HepG2 (cell line): Measurements from ENCODE around the gene ZMIZ1. TPM values are rescaled to one million over a fixed set of nuclear protein-coding genes. Genes with fewer than 3 reads are reported as not detected.

Experiments used
- ATAC-seq: fragments of 200-7000 bp; cut with Tn5 transposase; 3 replicates; pipeline ENCODE4 v1.9.1; 2020; ENCODE audit warnings: mild to moderate bottlenecking, moderate library complexity
- BruUV-seq: library from RNA; stranded (reverse); fragments of 400-500 nt; replicated peaks from 2 replicates; lab custom pipeline; 2021; lab: Mats Ljungman, UMichigan
- CTCF ChIA-PET: fragments of 300-600 bp; formaldehyde crosslinking; extraction: SDS; loops from one replicate; lab custom pipeline; 2021; ENCODE audit warnings: low total read pairs, inconsistent platforms, low intra/inter-chr PET ratio; lab: Yijun Ruan, JAX
- POLR2A ChIA-PET: fragments of 350-600 bp; sonication (Branson Sonifier 250); formaldehyde crosslinking; loops from one replicate; lab custom pipeline; 2020; ENCODE audit warnings: antibody characterized with exemption, inconsistent platforms; lab: Yijun Ruan, JAX
- DNase-seq: peaks from one replicate; pipeline ENCODE4 v3.0.0-alpha.2; 2015; ENCODE audit warnings: low spot score
- FAIRE-seq: peaks from 3 replicates; lab custom pipeline; 2011; peaks lifted over from hg19 to GRCh38; lab: Jason Lieb, UNC
- H2AFZ ChIP-seq: one replicate; pipeline ENCODE4 v1.6.1; 2011; ENCODE audit warnings: low read length, inconsistent platforms
- H3K27ac ChIP-seq: fragments of 300-600 bp; 3 replicates; pipeline ENCODE4 v1.8.0; 2011; ENCODE audit warnings: mixed run types, mild to moderate bottlenecking, mixed read lengths, low read length, inconsistent platforms; ENCODE audit not compliant: insufficient read depth; ENCODE audit errors: extremely low read length
- H3K27me3 ChIP-seq, 2 experiments: fragments of 200-600 bp in 1 of 2; 2 replicates in 1 of 2; 3 replicates in 1 of 2; pipeline versions ENCODE4 v1.6.0 to v1.8.0; 2011; ENCODE audit warnings: low read length in 2 of 2, mild to moderate bottlenecking in 2 of 2, moderate library complexity in 2 of 2, inconsistent platforms in 1 of 2; ENCODE audit not compliant: insufficient read depth in 2 of 2, control insufficient read depth in 1 of 2
- H3K36me3 ChIP-seq, 2 experiments: fragments of 200-600 bp in 1 of 2; replicated peaks in 1 of 2; 2 replicates in 1 of 2; 3 replicates in 1 of 2; pipeline versions ENCODE4 v1.5.1 to v1.8.0; 2011; ENCODE audit warnings: low read length in 2 of 2, inconsistent platforms in 1 of 2; ENCODE audit not compliant: insufficient read depth in 2 of 2, control insufficient read depth in 1 of 2
- H3K4me1 ChIP-seq: 2 replicates; pipeline ENCODE4 v1.5.1; 2012; ENCODE audit warnings: low read length, inconsistent platforms; ENCODE audit not compliant: insufficient read depth
- H3K4me2 ChIP-seq: 2 replicates; pipeline ENCODE4 v1.6.0; 2011; ENCODE audit warnings: low read depth, low read length, inconsistent platforms
- H3K4me3 ChIP-seq, 3 experiments: fragments of 200-600 bp in 1 of 3; sonication (generic), shearing (Covaris generic) in 1 of 3; replicated peaks in 1 of 3; 2 replicates each; pipeline ENCODE4 v1.5.1; 2011 to 2016; ENCODE audit warnings: low read length in 3 of 3, inconsistent platforms in 2 of 3, low read depth in 2 of 3, mild to moderate bottlenecking in 2 of 3, control low read depth in 1 of 3, mixed read lengths in 1 of 3; ENCODE audit not compliant: insufficient read depth in 1 of 3
- H3K79me2 ChIP-seq: one replicate; pipeline ENCODE4 v1.6.1; 2011; ENCODE audit warnings: low read length, inconsistent platforms; ENCODE audit not compliant: insufficient read depth
- H3K9ac ChIP-seq: 2 replicates; pipeline ENCODE4 v1.6.0; 2011; ENCODE audit warnings: mild to moderate bottlenecking, low read depth, low read length, inconsistent platforms; ENCODE audit not compliant: insufficient read depth
- H3K9me3 ChIP-seq: 2 replicates; pipeline ENCODE4 v1.5.1; 2012; ENCODE audit warnings: mild to moderate bottlenecking, low read length
- H4K20me1 ChIP-seq: 2 replicates; pipeline ENCODE4 v1.6.0; 2011; ENCODE audit warnings: inconsistent platforms, mild to moderate bottlenecking, low read length, moderate library complexity; ENCODE audit not compliant: insufficient read depth
- FIP1L1 ChIP-seq: fragments of 200-400 bp; formaldehyde crosslinking; IDR thresholded peaks from 2 replicates; pipeline ENCODE4 v1.6.1; 2018; ENCODE audit warnings: low read depth, mild to moderate bottlenecking, low read length, moderate library complexity, borderline replicate concordance; ENCODE audit not compliant: insufficient read depth
- MIXL1 ChIP-seq: IDR thresholded peaks from 2 replicates; pipeline ENCODE4 v1.6.1; 2016
- MTA3 ChIP-seq: sonication (generic); formaldehyde crosslinking; IDR thresholded peaks from 2 replicates; pipeline ENCODE4 v1.4.0; 2020; ENCODE audit warnings: missing genetic modification reagents
- MYC ChIP-seq: sonication (generic); formaldehyde crosslinking; IDR thresholded peaks from 2 replicates; pipeline ENCODE4 v1.9.0; 2021; ENCODE audit warnings: missing genetic modification reagents, borderline replicate concordance
- NR2C2 ChIP-seq: sonication (generic); formaldehyde crosslinking; IDR thresholded peaks from 2 replicates; pipeline ENCODE4 v1.4.0; 2020; ENCODE audit warnings: missing genetic modification reagents, mild to moderate bottlenecking, moderate library complexity, borderline replicate concordance
- NR2F2 ChIP-seq: IDR thresholded peaks from 2 replicates; pipeline ENCODE4 v1.6.1; 2012; ENCODE audit warnings: low read depth, inconsistent platforms, borderline replicate concordance
- RARA ChIP-seq: IDR thresholded peaks from 2 replicates; pipeline ENCODE4 v1.6.1; 2016; ENCODE audit warnings: missing genetic modification reagents, missing compliant biosample characterization
- SALL2 ChIP-seq: sonication (generic); formaldehyde crosslinking; IDR thresholded peaks from 2 replicates; pipeline ENCODE4 v1.8.1; 2023; ENCODE audit warnings: mild to moderate bottlenecking, missing genetic modification reagents, inconsistent platforms
- SMAD1 ChIP-seq: sonication (generic); formaldehyde crosslinking; IDR thresholded peaks from 2 replicates; pipeline ENCODE4 v1.4.0; 2020; ENCODE audit warnings: missing genetic modification reagents, low read depth, mild to moderate bottlenecking, borderline replicate concordance
- TARDBP ChIP-seq: sonication (generic); formaldehyde crosslinking; IDR thresholded peaks from 2 replicates; pipeline ENCODE4 v1.8.0; 2022; ENCODE audit warnings: mild to moderate bottlenecking, missing genetic modification reagents
- TBL1XR1 ChIP-seq: fragments of 150-350 bp; IDR thresholded peaks from 2 replicates; pipeline ENCODE4 v1.6.1; 2014; ENCODE audit warnings: borderline replicate concordance, low read length; ENCODE audit not compliant: partially characterized antibody
- ZFP1 ChIP-seq: IDR thresholded peaks from 2 replicates; pipeline ENCODE4 v1.6.1; 2016
- ZFP90 ChIP-seq: sonication (generic); formaldehyde crosslinking; IDR thresholded peaks from 2 replicates; pipeline ENCODE4 v1.8.0; 2022; ENCODE audit warnings: missing genetic modification reagents, mild to moderate bottlenecking, inconsistent platforms, borderline replicate concordance
- ZNF224 ChIP-seq: sonication (generic); formaldehyde crosslinking; IDR thresholded peaks from 2 replicates; pipeline ENCODE4 v1.5.0; 2020; ENCODE audit warnings: mild to moderate bottlenecking, missing genetic modification reagents
- ZNF274 ChIP-seq: sonication (generic); formaldehyde crosslinking; IDR thresholded peaks from 2 replicates; pipeline ENCODE4 v1.5.1; 2020; ENCODE audit warnings: mild to moderate bottlenecking, missing genetic modification reagents
- ZNF292 ChIP-seq: sonication (generic); formaldehyde crosslinking; IDR thresholded peaks from 2 replicates; pipeline ENCODE4 v1.8.1; 2022; ENCODE audit warnings: mild to moderate bottlenecking, low read depth, missing genetic modification reagents, borderline replicate concordance
- ZNF616 ChIP-seq: sonication (generic); formaldehyde crosslinking; IDR thresholded peaks from 2 replicates; pipeline ENCODE4 v1.5.0; 2020; ENCODE audit warnings: low read depth, mild to moderate bottlenecking, missing genetic modification reagents
- ZNF724P ChIP-seq: sonication (generic); formaldehyde crosslinking; IDR thresholded peaks from 2 replicates; pipeline ENCODE4 v1.8.0; 2022; ENCODE audit warnings: missing genetic modification reagents, borderline replicate concordance
- ZNF777 ChIP-seq: sonication (generic); formaldehyde crosslinking; IDR thresholded peaks from 2 replicates; pipeline ENCODE4 v1.4.0; 2020; ENCODE audit warnings: missing genetic modification reagents
- ZNF788 ChIP-seq: sonication (generic); formaldehyde crosslinking; IDR thresholded peaks from 2 replicates; pipeline ENCODE4 v1.5.0; 2020; ENCODE audit warnings: mild to moderate bottlenecking, missing genetic modification reagents, borderline replicate concordance
- WGBS: methylation state at CpG from one replicate; pipeline ENCODE4 v1.1.6; 2017; ENCODE audit warnings: low lambda C conversion rate; 5-methylcytosine and 5-hydroxymethylcytosine counted together
- in situ Hi-C: cut with HindIII; loops from 2 replicates; pipeline ENCODE4 v1.10.0; 2017; ENCODE audit warnings: low pct_unique_long_range_greater_than_20kb; ENCODE audit not compliant: extremely low pct_ligation_motif_present
- intact Hi-C: fragments of 100-400 bp; cut with micrococcal nuclease; formaldehyde crosslinking; loops from one replicate; pipeline ENCODE4 v1.10.0; 2022; ENCODE audit not compliant: unreplicated experiment
- polyA plus RNA-seq, 8 experiments: library from polyadenylated mRNA; depleted of rRNA in 3 of 8; stranded (reverse) in 7 of 8; unstranded in 1 of 8; fragments of >200 nt; fragmentation: Illumina TruSeq in 4 of 8; extraction: Trizol in 4 of 8; gene quantifications; 2 replicates each; pipeline versions ENCODE4 v1.2.1 to v1.2.3, GENCODE V29; 2011 to 2016; ENCODE audit warnings: low read depth in 4 of 8, missing spikeins in 1 of 8, mixed read lengths in 1 of 8; ENCODE audit not compliant: insufficient read depth in 1 of 8
- total RNA-seq, 5 experiments: library from RNA; depleted of rRNA; stranded (reverse); fragments of >200 nt; fragmentation: Illumina TruSeq; extraction: Trizol; gene quantifications; 2 replicates each; pipeline ENCODE4 v1.2.3, GENCODE V29; 2016; ENCODE audit warnings: low read depth in 1 of 5
- TF ChIP-seq, protein P1 (sequence below): sonication (generic); formaldehyde crosslinking; IDR thresholded peaks from 2 replicates; pipeline ENCODE4 v1.8.0; 2022; ENCODE audit warnings: mild to moderate bottlenecking, missing genetic modification reagents, moderate library complexity

ZMIZ1 gene
- total and polyA plus RNA-seq, 2 of the 13 experiments (the other 11 are each of a cell fraction or from before 2014, with no cell fraction given), result 5.3 to 10.2 TPM

DNA sequence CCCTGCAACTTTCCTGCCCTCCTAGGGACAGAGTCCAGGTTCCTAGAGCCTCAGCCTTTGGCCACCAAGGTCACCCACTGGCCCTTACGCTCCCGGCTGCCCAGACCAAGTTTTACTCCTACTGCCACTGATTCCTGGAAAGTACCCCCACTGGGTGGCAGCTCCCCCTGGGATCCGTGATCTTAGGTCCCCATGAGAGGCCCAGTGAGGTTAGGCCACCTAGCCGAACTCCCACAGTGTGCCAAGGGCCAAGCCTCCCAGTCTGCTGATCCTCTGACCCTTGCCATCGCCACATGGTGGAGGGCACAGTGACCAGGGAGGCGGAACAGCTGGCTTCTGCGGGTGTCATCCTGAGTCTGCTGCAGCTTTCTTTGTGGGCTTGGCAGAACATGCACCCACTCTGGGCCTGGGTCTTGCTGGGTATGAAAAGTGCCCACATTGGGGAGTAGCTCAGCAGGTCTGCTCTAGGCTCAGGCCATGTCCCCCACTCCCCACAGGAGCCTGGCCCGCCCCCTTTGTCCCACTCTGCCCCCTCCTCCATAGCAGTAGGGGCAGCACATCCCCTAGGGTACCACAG is 238.0 kb downstream of the ZMIZ1 start:
- no peak overlapping the region for H2AFZ ChIP-seq
- intact Hi-C loops (no loop called here), in situ Hi-C loops (no loop called here)
- TF ChIP-seq ZFP90 (CRISPR knock-in tag) (no peak), MYC (CRISPR knock-in tag) (no peak), ZNF224 (CRISPR knock-in tag) (no peak), MIXL1 (no peak), SALL2 (CRISPR knock-in tag) (no peak), ZNF777 (CRISPR knock-in tag) (no peak)
- CTCF ChIA-PET, result no interaction called here
- peaks cover 51 to 74% of the 10 kb centered on the region in 2 experiments for H3K36me3 ChIP-seq
- POLR2A ChIA-PET, result no interaction called here
- DNase-seq (no peak), FAIRE-seq (no peak), ATAC-seq (no peak)
- no peaks in the 10 kb centered on the region for H3K79me2 ChIP-seq
- H3K27me3 ChIP-seq, result no peaks in the 10 kb centered on the region
- H3K4me3 ChIP-seq, result no peak overlapping the region
- no peak overlapping the region for H3K4me2 ChIP-seq
- no peaks in the 10 kb centered on the region for H3K9me3 ChIP-seq
- no TSS peak for BruUV-seq
- no peaks in the 10 kb centered on the region; the same call in 1 of the 2 replicates for H4K20me1 ChIP-seq
- whole genome bisulfite sequencing, result 91% methylated on average over 4 of the region's 8 CpGs
- no peak overlapping the region for H3K9ac ChIP-seq
- H3K27ac ChIP-seq, result no peak overlapping the region
- no peaks in the 10 kb centered on the region for H3K4me1 ChIP-seq

DNA sequence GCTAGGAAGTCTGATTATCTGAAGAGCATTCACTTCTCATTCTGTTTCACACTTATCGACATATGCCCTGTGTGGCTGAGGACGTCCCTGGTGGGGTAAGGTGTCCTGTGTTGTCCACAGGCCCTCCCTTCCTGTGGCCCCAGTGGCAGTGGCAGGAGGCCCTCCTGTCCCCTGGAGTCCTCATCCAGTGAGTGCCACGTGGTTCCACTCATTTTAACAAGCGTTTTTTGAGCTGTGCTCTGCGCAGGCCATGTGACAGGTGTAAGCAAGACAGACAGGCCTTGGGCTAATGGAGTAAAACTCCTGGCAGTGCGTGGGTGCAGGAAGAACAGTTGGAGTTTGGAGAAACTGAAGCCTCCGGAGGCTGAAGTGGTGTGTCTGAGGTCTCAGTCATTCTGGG is 239.2 kb downstream of the ZMIZ1 start:
- in situ Hi-C loops, result no loop called here
- no peak overlapping the region for H3K4me2 ChIP-seq
- no TSS peak for BruUV-seq
- intact Hi-C loops, result no loop called here
- no peaks in the 10 kb centered on the region for H3K9me3 ChIP-seq
- H4K20me1 ChIP-seq, result no peaks in the 10 kb centered on the region; the same call in 1 of the 2 replicates
- no peak overlapping the region for H3K27ac ChIP-seq
- H3K4me3 ChIP-seq, result no peak overlapping the region
- CTCF ChIA-PET, result no interaction called here
- WGBS, result 94% methylated on average over 7 of the region's 7 CpGs
- no peak overlapping the region for H3K9ac ChIP-seq
- no peak for ATAC-seq
- POLR2A ChIA-PET, result no interaction called here
- no peaks in the 10 kb centered on the region for H3K27me3 ChIP-seq
- H3K36me3 ChIP-seq, result peaks cover 50 to 70% of the 10 kb centered on the region in 2 experiments
- DNase-seq, result no peak
- no peak for FAIRE-seq
- H2AFZ ChIP-seq, result no peak overlapping the region
- no peaks in the 10 kb centered on the region for H3K79me2 ChIP-seq
- no peaks in the 10 kb centered on the region for H3K4me1 ChIP-seq
- TF ChIP-seq ZNF616 (no peak), TARDBP (CRISPR knock-in tag) (no peak), RARA (no peak), ZNF788 (CRISPR knock-in tag) (no peak), ZFP1 (CRISPR knock-in tag) (no peak), FIP1L1 (no peak), TBL1XR1 (no peak), MTA3 (CRISPR knock-in tag) (no peak), ZNF724P (CRISPR knock-in tag) (no peak), NR2F2 (no peak), NR2C2 (CRISPR knock-in tag) (no peak), ZNF274 (no peak), SMAD1 (CRISPR knock-in tag) (no peak), ZNF292 (CRISPR knock-in tag) (no peak)
- TF ChIP-seq, protein P1, sequence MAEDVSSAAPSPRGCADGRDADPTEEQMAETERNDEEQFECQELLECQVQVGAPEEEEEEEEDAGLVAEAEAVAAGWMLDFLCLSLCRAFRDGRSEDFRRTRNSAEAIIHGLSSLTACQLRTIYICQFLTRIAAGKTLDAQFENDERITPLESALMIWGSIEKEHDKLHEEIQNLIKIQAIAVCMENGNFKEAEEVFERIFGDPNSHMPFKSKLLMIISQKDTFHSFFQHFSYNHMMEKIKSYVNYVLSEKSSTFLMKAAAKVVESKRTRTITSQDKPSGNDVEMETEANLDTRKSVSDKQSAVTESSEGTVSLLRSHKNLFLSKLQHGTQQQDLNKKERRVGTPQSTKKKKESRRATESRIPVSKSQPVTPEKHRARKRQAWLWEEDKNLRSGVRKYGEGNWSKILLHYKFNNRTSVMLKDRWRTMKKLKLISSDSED, result no peak
